ENCODE results near the gene KMT2C.

- TF ChIP-seq, protein P1, sequence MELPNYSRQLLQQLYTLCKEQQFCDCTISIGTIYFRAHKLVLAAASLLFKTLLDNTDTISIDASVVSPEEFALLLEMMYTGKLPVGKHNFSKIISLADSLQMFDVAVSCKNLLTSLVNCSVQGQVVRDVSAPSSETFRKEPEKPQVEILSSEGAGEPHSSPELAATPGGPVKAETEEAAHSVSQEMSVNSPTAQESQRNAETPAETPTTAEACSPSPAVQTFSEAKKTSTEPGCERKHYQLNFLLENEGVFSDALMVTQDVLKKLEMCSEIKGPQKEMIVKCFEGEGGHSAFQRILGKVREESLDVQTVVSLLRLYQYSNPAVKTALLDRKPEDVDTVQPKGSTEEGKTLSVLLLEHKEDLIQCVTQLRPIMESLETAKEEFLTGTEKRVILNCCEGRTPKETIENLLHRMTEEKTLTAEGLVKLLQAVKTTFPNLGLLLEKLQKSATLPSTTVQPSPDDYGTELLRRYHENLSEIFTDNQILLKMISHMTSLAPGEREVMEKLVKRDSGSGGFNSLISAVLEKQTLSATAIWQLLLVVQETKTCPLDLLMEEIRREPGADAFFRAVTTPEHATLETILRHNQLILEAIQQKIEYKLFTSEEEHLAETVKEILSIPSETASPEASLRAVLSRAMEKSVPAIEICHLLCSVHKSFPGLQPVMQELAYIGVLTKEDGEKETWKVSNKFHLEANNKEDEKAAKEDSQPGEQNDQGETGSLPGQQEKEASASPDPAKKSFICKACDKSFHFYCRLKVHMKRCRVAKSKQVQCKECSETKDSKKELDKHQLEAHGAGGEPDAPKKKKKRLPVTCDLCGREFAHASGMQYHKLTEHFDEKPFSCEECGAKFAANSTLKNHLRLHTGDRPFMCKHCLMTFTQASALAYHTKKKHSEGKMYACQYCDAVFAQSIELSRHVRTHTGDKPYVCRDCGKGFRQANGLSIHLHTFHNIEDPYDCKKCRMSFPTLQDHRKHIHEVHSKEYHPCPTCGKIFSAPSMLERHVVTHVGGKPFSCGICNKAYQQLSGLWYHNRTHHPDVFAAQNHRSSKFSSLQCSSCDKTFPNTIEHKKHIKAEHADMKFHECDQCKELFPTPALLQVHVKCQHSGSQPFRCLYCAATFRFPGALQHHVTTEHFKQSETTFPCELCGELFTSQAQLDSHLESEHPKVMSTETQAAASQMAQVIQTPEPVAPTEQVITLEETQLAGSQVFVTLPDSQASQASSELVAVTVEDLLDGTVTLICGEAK (IDR thresholded peaks at IDR 0.05; ENCODE audit: borderline replicate concordance) = no peak
- no peak for TF ChIP-seq CEBPZ (IDR thresholded peaks at IDR 0.05; ENCODE audit: low read depth, low read length)
- no peak for TF ChIP-seq EZH2 (IDR thresholded peaks at IDR 0.05; ENCODE audit: borderline replicate concordance, control insufficient read depth, low read depth, low read length)
Observed at GRCh38 chr7:152478140-152478539, 42.3 kb upstream of the KMT2C start.

Measured in GM12878 (cell line).